ENCODE results near the gene ITPR2. TPM values are rescaled to one million over a fixed set of nuclear protein-coding genes. Genes with fewer than 3 reads are reported as not detected.

The ITPR2 gene
- total RNA-seq, 1 experiment from 2014 or later, result 41.6 TPM

- POLR2A ChIA-PET, result no interaction called here
- BruUV-seq (replicated peaks), result no TSS peak
- Histone ChIP-seq H3K27me3 (replicated peaks; ENCODE audit: control insufficient read depth, insufficient read depth, low read length) (no peaks in the 10 kb centered on the region), H3K9me3 (no peaks in the 10 kb centered on the region), H3K36me3 (ENCODE audit: control insufficient read depth, insufficient read depth, low read length) (no peaks in the 10 kb centered on the region), H3K4me3 (ENCODE audit: low read depth, low read length) (no peak overlapping the region), H3K4me1 (peaks cover 6% of the 10 kb centered on the region; the same call in 1 of the 2 replicates)
- no peak for DNase-seq
- TF ChIP-seq CTCF (IDR thresholded peaks at IDR 0.05; ENCODE audit: insufficient read depth in 1 of 2, low read depth in 1 of 2, low read length in 1 of 2, severe bottlenecking in 1 of 2, unreplicated experiment in 1 of 2), result no peak
- Mint-ChIP-seq H3K27ac (ENCODE audit: unreplicated experiment) (no peak overlapping the region), H3K4me1 (ENCODE audit: low read depth, unreplicated experiment) (no peaks in the 10 kb centered on the region), H3K9me3 (ENCODE audit: unreplicated experiment) (no peaks in the 10 kb centered on the region), H3K27me3 (ENCODE audit: insufficient read depth, unreplicated experiment) (no peaks in the 10 kb centered on the region), H3K36me3 (ENCODE audit: insufficient read depth, unreplicated experiment) (no peaks in the 10 kb centered on the region), H3K4me3 (ENCODE audit: unreplicated experiment) (no peak overlapping the region)
- intact Hi-C loops (cut with micrococcal nuclease; ENCODE audit: unreplicated experiment), result loop anchor here (1.0 to 10.0 kb wide), 5 partner anchors 17 to 451 kb away; partner anchors contain the start of gene STK38L
- CTCF ChIA-PET, result interaction anchor here (0.6 to 0.9 kb wide), 3 partner anchors 31 to 202 kb away, joined by 3 to 5 read pairs (median 3); partner anchors contain the start of gene TM7SF3
These were observed 21.0 kb upstream of the ITPR2 start for GRCh38 chr12:26854031-26854390.

GRCh38 chr12:26853303-26854030 lies 20.5 kb upstream of the ITPR2 start:
- POLR2A ChIA-PET, result interaction anchor here (1.4 kb wide), 1 partner anchor 160 kb away, joined by 3 read pairs; no protein-coding TSS in a partner anchor
- Mint-ChIP-seq H3K9me3 (ENCODE audit: unreplicated experiment) (no peaks in the 10 kb centered on the region), H3K36me3 (ENCODE audit: insufficient read depth, unreplicated experiment) (no peaks in the 10 kb centered on the region), H3K4me1 (ENCODE audit: low read depth, unreplicated experiment) (no peaks in the 10 kb centered on the region), H3K4me3 (ENCODE audit: unreplicated experiment) (no peak overlapping the region), H3K27ac (ENCODE audit: unreplicated experiment) (no peak overlapping the region), H3K27me3 (ENCODE audit: insufficient read depth, unreplicated experiment) (no peaks in the 10 kb centered on the region)
- H3K27me3 ChIP-seq (replicated peaks; ENCODE audit: control insufficient read depth, insufficient read depth, low read length), result no peaks in the 10 kb centered on the region
- no TSS peak for BruUV-seq (replicated peaks)
- CTCF ChIA-PET, result interaction anchor here (1.4 kb wide), 1 partner anchor 32 kb away, joined by 3 read pairs; no protein-coding TSS in a partner anchor
- no peaks in the 10 kb centered on the region for H3K9me3 ChIP-seq
- DNase-seq, result peak; percentile 66 to 79
- intact Hi-C loops (cut with micrococcal nuclease; ENCODE audit: unreplicated experiment), result loop anchor here (1.0 to 10.0 kb wide), 7 partner anchors 17 to 452 kb away; partner anchors contain the start of genes STK38L and TM7SF3
- H3K4me3 ChIP-seq (ENCODE audit: low read depth, low read length), result no peak overlapping the region
- peaks cover 6% of the 10 kb centered on the region; the same call in 1 of the 2 replicates for H3K4me1 ChIP-seq
- H3K36me3 ChIP-seq (ENCODE audit: control insufficient read depth, insufficient read depth, low read length), result no peaks in the 10 kb centered on the region
- peak; percentile 96 to 97 for TF ChIP-seq CTCF (IDR thresholded peaks at IDR 0.05; ENCODE audit: insufficient read depth in 1 of 2, low read depth in 1 of 2, low read length in 1 of 2, severe bottlenecking in 1 of 2, unreplicated experiment in 1 of 2)

GRCh38 chr12:26851031-26851809 lies 18.2 kb upstream of the ITPR2 start:
- Mint-ChIP-seq H3K27ac (ENCODE audit: unreplicated experiment) (no peak overlapping the region), H3K4me3 (ENCODE audit: unreplicated experiment) (no peak overlapping the region), H3K9me3 (ENCODE audit: unreplicated experiment) (no peaks in the 10 kb centered on the region), H3K36me3 (ENCODE audit: insufficient read depth, unreplicated experiment) (no peaks in the 10 kb centered on the region), H3K4me1 (ENCODE audit: low read depth, unreplicated experiment) (peaks cover 6% of the 10 kb centered on the region), H3K27me3 (ENCODE audit: insufficient read depth, unreplicated experiment) (no peaks in the 10 kb centered on the region)
- CTCF ChIA-PET, result no interaction called here
- POLR2A ChIA-PET, result no interaction called here
- Histone ChIP-seq H3K4me3 (ENCODE audit: low read depth, low read length) (no peak overlapping the region), H3K9me3 (no peaks in the 10 kb centered on the region), H3K4me1 (peaks cover 3% of the 10 kb centered on the region), H3K27me3 (replicated peaks; ENCODE audit: control insufficient read depth, insufficient read depth, low read length) (no peaks in the 10 kb centered on the region), H3K36me3 (ENCODE audit: control insufficient read depth, insufficient read depth, low read length) (no peaks in the 10 kb centered on the region)
- no peak for TF ChIP-seq CTCF (IDR thresholded peaks at IDR 0.05; ENCODE audit: insufficient read depth in 1 of 2, low read depth in 1 of 2, low read length in 1 of 2, severe bottlenecking in 1 of 2, unreplicated experiment in 1 of 2)
- intact Hi-C loops (cut with micrococcal nuclease; ENCODE audit: unreplicated experiment), result loop anchor here (5.0 to 10.0 kb wide), 2 partner anchors 291 to 394 kb away; partner anchors contain the start of gene STK38L
- BruUV-seq (replicated peaks), result no TSS peak
- DNase-seq, result no peak

Measured in Caco-2 (cell line).